Fibroblast of the aortic adventitia (primary cell): Measurements from ENCODE around the gene TMTC2. TPM values are rescaled to one million over a fixed set of nuclear protein-coding genes. Genes with fewer than 3 reads are reported as not detected.
"Not testable (repeated sequence)": the region's sequence is repeated elsewhere in the genome, so short reads cannot be mapped to it uniquely, and the experiment has no call there.

Experiments
- DNase-seq: peaks from one replicate; pipeline ENCODE4 v3.0.0-alpha.2; 2010; ENCODE audit warnings: low read depth
- H3K4me3 ChIP-seq: 2 replicates; pipeline ENCODE4 v1.5.1; 2011; ENCODE audit warnings: low read depth, mild to moderate bottlenecking, control low read depth, low read length, moderate library complexity
- CTCF ChIP-seq: IDR thresholded peaks from 2 replicates; pipeline ENCODE4 v1.5.1; 2011; ENCODE audit warnings: mild to moderate bottlenecking, low read length, control low read depth, inconsistent platforms; ENCODE audit not compliant: insufficient read depth
- total RNA-seq: library from RNA; depleted of rRNA; stranded (reverse); fragments of >200 nt; gene quantifications from 2 replicates; pipeline ENCODE4 v1.2.3, GENCODE V29; 2012; ENCODE audit warnings: low replicate concordance

TMTC2 gene
- total RNA-seq, 1 donor = 21.1 TPM

- no peak for TF ChIP-seq CTCF
- DNase-seq = no peak
- H3K4me3 ChIP-seq = no peak overlapping the region
These were observed 154.8 kb downstream of the TMTC2 start for GRCh38 chr12:82841487-82841904.

GRCh38 chr12:82842480-82842879 is 155.8 kb downstream of the TMTC2 start:
- no peak overlapping the region for H3K4me3 ChIP-seq
- TF ChIP-seq CTCF = no peak
- DNase-seq = no peak

- not testable (repeated sequence) for DNase-seq, H3K4me3 ChIP-seq
These were observed 158.4 kb downstream of the TMTC2 start for GRCh38 chr12:82845076-82845475.

GRCh38 chr12:82848845-82849244 is 162.1 kb downstream of the TMTC2 start:
- no peak for DNase-seq
- TF ChIP-seq CTCF = no peak
- H3K4me3 ChIP-seq = no peak overlapping the region

- H3K4me3 ChIP-seq = no peak overlapping the region
- DNase-seq = no peak
- no peak for TF ChIP-seq CTCF
These were observed 165.8 kb downstream of the TMTC2 start for GRCh38 chr12:82852529-82852928.

GRCh38 chr12:82855872-82856271 is 169.2 kb downstream of the TMTC2 start:
- TF ChIP-seq CTCF = no peak
- no peak for DNase-seq
- no peak overlapping the region for H3K4me3 ChIP-seq

GRCh38 chr12:82857276-82857675 is 170.6 kb downstream of the TMTC2 start:
- no peak overlapping the region for H3K4me3 ChIP-seq
- TF ChIP-seq CTCF = no peak
- no peak for DNase-seq
